HG02610 (cell line): ENCODE data around the gene AKAP8.
"Not testable (repeated sequence)": the region's sequence is repeated elsewhere in the genome, so short reads cannot be mapped to it uniquely, and the experiment has no call there.

Experiments used
- ATAC-seq: cut with Tn5 transposase; IDR thresholded peaks from one replicate; pipeline ENCODE4 v1.9.1; 2021; ENCODE audit warnings: mild to moderate bottlenecking, moderate library complexity; ENCODE audit not compliant: unreplicated experiment

The AKAP8 gene

GRCh38 chr19:15374105-15374651 is 5.4 kb downstream of the AKAP8 start:
- ATAC-seq = no peak

DNA sequence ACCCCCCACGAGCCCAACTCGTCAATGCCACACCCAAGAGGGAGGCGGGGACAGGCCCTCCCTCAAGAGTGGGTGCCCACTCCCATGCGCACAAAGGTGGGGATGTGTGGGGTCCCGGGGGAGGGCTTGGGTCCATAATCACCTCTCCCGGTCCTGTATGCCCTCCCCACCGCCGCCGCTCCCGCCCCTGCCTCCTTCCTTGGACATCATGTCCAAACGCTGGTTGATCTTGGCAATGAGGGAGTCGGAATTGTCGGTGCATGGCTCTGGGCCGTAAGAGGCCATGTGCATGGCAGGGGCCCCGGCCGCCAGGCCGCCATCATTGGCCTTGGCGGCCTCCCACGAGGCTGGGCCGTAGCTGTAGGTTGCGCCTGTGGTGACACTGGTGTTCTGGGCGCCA is 5.9 kb downstream of the AKAP8 start:
- no peak for ATAC-seq

- ATAC-seq = no peak
These were observed 6.7 kb downstream of the AKAP8 start for GRCh38 chr19:15372891-15373301.

DNA sequence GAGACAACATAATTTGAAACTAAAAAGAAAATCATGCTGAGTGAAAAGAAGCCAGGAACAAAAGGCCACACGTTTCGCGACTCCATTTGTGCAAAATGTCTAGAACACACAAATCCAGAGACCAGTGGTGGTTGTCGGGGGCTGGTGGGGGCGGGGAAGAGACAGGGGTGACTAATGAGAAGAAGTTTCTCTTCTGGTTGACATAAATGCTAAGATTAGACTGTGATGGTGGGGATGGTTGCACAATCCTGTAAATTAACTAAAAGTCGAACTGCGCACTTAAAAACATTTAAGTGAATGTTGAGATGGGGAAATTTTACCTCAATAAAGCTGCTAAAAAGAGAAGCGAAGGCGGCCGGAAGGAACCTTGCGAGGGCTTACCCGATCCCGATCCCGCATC is 7.1 kb downstream of the AKAP8 start:
- no peak for ATAC-seq

- ATAC-seq = no peak
These were observed 7.7 kb downstream of the AKAP8 start for GRCh38 chr19:15371786-15372380.

DNA sequence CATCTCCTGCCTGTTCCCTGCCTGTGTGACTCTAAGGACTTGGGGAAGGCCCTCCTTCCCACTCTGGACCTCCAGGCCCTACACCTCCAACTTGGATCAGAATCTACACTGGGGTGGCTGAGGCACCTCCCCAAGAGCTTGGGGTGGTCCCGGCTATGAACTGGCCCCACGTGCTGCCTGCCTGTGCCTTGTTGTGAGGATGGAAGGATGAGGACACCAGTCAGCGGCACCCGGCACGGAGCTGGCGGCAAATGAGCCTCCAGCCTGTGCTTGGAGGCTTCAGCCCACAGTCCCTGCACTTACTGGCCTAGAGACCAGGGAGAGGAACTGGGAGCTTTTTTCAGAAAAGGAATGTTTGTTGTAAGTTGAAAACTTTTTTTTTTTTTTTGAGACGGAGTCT is 8.5 kb downstream of the AKAP8 start:
- ATAC-seq = no peak

DNA sequence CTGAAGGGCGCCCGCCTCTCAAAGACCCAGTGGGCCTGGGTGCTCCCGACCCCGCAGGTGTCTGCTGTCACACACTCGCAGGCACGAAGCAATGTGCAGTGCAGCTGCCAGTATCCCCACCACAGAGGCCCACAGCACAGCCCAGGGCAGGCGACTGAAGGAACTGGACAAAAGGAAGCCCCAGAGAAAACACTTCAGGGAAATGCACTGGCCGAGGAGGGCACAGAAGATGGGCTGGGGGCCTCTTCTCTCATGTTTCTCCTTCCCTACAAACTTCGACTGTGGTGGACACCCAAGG is 10.0 kb downstream of the AKAP8 start:
- ATAC-seq = no peak

DNA sequence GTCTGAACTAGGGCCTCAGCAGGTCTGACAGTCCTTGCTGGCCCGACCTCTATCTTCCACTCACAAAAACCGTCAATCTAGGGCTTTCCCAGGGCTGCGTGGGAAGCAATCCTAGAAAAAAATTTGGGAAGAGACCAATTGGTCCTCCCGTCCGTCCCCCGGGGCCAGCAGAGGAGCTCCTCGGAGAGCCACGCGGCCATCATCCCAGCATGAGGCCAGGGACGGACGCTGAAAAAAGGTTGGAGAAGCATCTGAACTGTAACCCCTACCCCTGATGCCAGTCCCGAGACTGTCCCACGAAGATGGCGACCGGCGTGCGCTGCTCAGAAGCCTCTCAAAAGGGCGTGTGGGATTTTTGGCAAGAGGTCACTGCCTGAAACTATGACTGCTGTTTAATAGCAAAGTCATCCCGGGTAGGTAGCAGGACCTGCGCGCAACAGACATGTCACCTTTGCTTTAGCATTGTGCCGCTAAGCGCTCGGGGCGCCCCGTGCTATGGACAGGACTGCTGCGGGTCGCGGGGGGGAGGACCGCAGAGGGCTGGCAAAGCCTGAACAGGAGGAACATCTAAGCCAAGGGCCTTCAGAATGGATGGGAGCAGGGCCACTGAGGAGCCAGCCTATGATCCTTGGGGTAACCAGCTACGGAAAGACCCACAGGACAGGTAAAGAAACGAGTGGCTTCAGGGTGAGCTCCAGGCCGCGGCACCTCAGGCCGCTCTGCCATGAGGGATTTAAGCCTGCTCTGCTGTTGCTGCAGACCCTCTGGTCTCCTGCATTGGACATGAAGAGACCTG is 10.6 kb downstream of the AKAP8 start:
- no peak for ATAC-seq

GRCh38 chr19:15368051-15368632 is 11.4 kb downstream of the AKAP8 start:
- ATAC-seq = no peak

- ATAC-seq = no peak
These were observed 12.1 kb downstream of the AKAP8 start for GRCh38 chr19:15367439-15367838.

GRCh38 chr19:15365264-15365663 is 14.3 kb downstream of the AKAP8 start:
- ATAC-seq = no peak

DNA sequence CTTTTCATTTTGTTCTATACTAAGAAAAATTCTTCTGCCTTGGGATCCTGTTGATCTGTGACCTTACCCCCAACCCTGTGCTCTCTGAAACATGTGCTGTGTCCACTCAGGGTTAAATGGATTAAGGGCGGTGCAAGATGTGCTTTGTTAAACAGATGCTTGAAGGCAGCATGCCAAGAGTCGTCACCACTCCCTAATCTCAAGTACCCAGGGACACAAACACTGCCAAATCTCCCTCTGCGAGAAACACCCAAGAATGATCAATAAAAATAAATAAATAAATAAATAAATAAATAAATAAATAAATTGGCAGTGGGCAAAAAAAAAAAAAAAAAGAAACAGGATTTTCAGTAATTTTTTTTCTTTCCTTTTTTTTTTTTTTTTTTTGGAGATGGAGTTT is 15.8 kb downstream of the AKAP8 start:
- not testable (repeated sequence) for ATAC-seq

- not testable (repeated sequence) for ATAC-seq
These were observed 16.5 kb downstream of the AKAP8 start for GRCh38 chr19:15363048-15363447.

DNA sequence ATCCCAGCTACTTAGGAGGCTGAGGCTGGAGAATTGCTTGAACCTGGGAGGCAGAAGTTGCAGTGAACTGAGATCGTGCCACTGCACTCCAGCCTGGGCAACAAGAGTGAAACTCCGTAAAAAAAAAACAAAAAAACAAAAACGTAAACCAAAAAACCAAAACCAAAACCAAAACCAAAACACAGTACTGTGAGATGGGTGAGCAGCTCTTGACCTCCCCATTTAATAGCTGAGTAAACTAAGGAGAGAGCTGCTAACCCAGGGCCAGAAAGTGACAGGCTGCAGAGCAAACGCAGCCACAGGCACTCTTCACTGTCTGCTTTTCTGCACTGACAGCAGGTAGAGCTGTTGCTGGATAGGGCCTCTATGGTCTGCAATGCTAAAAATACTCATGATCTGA is 19.6 kb downstream of the AKAP8 start:
- ATAC-seq = not testable (repeated sequence)

DNA sequence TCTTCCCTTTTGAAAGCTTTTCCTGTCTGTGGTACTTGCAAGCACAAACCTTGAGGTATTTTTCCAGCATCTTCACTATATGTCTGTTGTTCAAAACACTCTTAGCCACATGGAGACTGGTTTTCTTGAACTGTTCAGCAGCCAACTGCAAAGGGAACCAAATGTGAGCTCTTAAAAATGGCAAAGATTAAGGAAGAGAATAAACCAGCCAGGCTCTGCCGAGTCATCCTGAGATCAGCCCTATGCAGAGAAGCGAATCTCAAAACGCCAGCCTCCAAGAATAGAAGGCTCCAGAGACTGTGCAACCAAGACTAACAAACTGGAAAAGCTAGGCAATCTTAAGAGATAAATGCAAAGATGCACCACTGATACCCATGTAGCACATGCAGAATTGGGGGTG is 20.7 kb downstream of the AKAP8 start:
- no peak for ATAC-seq

DNA sequence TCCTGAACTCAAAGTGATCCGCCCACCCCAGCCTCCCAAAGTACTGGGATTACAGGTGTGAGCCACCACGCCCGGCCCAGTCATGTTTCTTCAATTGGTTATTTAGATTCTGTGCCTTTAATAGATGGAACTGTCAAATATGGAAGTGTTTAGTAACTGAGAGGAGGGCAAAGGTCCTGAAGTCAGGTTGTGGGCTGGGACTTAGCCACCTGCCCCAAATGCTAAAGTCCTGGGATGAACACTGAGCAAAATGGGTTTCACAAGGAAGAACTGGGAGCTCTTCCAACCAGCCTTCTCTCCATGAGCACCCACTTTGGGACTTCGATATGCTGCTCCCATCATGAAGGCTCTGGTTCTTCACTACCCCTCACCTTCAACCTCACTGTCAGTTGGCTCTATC is 21.7 kb downstream of the AKAP8 start:
- no peak for ATAC-seq

GRCh38 chr19:15354566-15355296 is 24.9 kb downstream of the AKAP8 start:
- no peak for ATAC-seq

GRCh38 chr19:15353908-15354307 is 25.7 kb downstream of the AKAP8 start:
- ATAC-seq = no peak

GRCh38 chr19:15352535-15352934 is 27.1 kb downstream of the AKAP8 start:
- ATAC-seq = not testable (repeated sequence)

DNA sequence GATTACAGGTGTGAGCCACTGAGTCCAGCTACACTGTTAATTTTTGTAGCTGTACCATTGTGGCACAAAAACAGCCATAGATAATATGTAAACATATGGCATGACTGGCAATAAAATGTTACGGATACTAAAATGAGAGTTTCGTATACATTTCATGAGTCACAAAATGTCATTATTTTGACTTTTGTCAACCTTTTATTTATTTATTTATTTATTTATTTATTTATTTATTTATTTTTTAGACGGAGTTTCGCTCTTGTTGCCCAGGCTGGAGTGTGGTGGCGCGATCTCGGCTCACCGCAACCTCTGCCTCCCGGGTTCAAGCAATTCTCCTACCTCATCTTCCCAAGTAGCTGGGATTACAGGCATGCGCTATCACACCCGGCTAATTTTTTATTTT is 38.3 kb downstream of the AKAP8 start:
- ATAC-seq = not testable (repeated sequence)

GRCh38 chr19:15340086-15340485 is 39.5 kb downstream of the AKAP8 start:
- ATAC-seq = no peak
